ENCODE measurements around the gene ABCC4.

Gene ABCC4

GRCh38 chr13:95025116-95025515 lies 276.1 kb downstream of the ABCC4 start:
- Mint-ChIP-seq H3K4me3 (no peak overlapping the region), H3K4me1 (ENCODE audit: low read depth) (no peaks in the 10 kb centered on the region), H3K9me3 (no peaks in the 10 kb centered on the region), H3K27me3 (ENCODE audit: low read depth) (no peaks in the 10 kb centered on the region), H3K36me3 (ENCODE audit: low read depth) (peaks cover 1% of the 10 kb centered on the region), H3K27ac (no peak overlapping the region)

GRCh38 chr13:95023405-95023804 lies 277.8 kb downstream of the ABCC4 start:
- no peaks in the 10 kb centered on the region for H3K27me3 Mint-ChIP-seq (ENCODE audit: low read depth)
- H3K36me3 Mint-ChIP-seq (ENCODE audit: low read depth) = peaks cover 1% of the 10 kb centered on the region

GRCh38 chr13:95020298-95020987 lies 280.8 kb downstream of the ABCC4 start:
- no peak overlapping the region for H3K27ac Mint-ChIP-seq
- H3K36me3 Mint-ChIP-seq (ENCODE audit: low read depth) = no peaks in the 10 kb centered on the region
- H3K4me1 Mint-ChIP-seq (ENCODE audit: low read depth) = no peaks in the 10 kb centered on the region
- H3K4me3 Mint-ChIP-seq = no peak overlapping the region
- H3K27me3 Mint-ChIP-seq (ENCODE audit: low read depth) = no peaks in the 10 kb centered on the region
- H3K9me3 Mint-ChIP-seq = no peaks in the 10 kb centered on the region

More at GRCh38 chr13:95023405-95023804, 277.8 kb downstream of the ABCC4 start:
- Mint-ChIP-seq H3K4me3 (no peak overlapping the region), H3K27ac (no peak overlapping the region), H3K9me3 (no peaks in the 10 kb centered on the region), H3K4me1 (ENCODE audit: low read depth) (no peaks in the 10 kb centered on the region)

GRCh38 chr13:95019886-95020285 lies 281.4 kb downstream of the ABCC4 start:
- H3K4me1 Mint-ChIP-seq (ENCODE audit: low read depth) = no peaks in the 10 kb centered on the region
- H3K27me3 Mint-ChIP-seq (ENCODE audit: low read depth) = no peaks in the 10 kb centered on the region

GRCh38 chr13:95007322-95007721 lies 293.9 kb downstream of the ABCC4 start:
- Mint-ChIP-seq H3K27ac (no peak overlapping the region), H3K4me3 (no peak overlapping the region), H3K27me3 (ENCODE audit: low read depth) (peaks cover 21% of the 10 kb centered on the region), H3K36me3 (ENCODE audit: low read depth) (no peaks in the 10 kb centered on the region), H3K4me1 (ENCODE audit: low read depth) (no peaks in the 10 kb centered on the region), H3K9me3 (no peaks in the 10 kb centered on the region)

More at GRCh38 chr13:95019886-95020285, 281.4 kb downstream of the ABCC4 start:
- no peak overlapping the region for H3K27ac Mint-ChIP-seq
- no peaks in the 10 kb centered on the region for H3K9me3 Mint-ChIP-seq
- no peak overlapping the region for H3K4me3 Mint-ChIP-seq
- H3K36me3 Mint-ChIP-seq (ENCODE audit: low read depth) = no peaks in the 10 kb centered on the region

- H3K9me3 Mint-ChIP-seq = no peaks in the 10 kb centered on the region
- no peak overlapping the region for H3K27ac Mint-ChIP-seq
- H3K36me3 Mint-ChIP-seq (ENCODE audit: low read depth) = no peaks in the 10 kb centered on the region
- no peaks in the 10 kb centered on the region for H3K4me1 Mint-ChIP-seq (ENCODE audit: low read depth)
- peaks cover 36% of the 10 kb centered on the region for H3K27me3 Mint-ChIP-seq (ENCODE audit: low read depth)
- H3K4me3 Mint-ChIP-seq = no peak overlapping the region
These were observed 296.0 kb downstream of the ABCC4 start for GRCh38 chr13:95005300-95005699.

DNA sequence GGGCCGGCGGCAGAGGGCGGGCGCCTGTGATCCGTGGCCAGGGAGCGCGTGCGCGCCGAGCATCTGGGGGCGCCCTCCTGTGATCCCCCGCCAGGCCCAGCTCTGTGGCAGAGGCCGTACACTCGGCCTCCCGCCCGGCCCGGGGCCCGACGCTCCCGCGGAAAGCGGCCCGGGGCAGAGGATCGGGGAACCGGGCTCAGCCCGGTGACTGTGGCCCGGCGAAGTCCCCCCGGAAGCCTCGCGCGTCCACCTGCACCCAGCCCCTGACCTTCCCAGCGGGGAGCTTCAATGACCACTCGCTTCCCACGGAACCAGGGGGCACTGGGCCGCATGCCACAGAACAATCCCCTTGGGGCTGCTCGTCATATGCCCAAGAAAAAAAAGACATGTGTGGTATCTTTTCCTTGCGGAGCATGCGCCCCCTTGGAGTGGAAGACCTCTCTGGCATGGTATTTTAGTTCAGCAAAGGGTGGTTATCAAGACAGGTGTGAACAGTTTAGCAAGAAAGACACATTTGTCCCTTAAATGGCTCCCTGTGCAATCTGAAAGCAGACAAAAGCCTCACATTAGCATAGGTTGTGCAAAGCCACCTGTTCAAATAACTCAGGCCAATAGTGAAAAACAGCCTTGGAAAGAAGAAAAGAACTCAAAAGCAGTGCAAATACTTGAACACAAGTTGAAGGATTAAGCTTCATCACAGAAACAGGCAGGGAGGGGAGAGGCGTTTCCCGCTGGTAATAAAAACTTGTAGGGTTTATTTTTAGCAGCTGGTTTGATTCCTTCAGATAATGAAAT lies 298.0 kb downstream of the ABCC4 start:
- no peaks in the 10 kb centered on the region for H3K4me1 Mint-ChIP-seq (ENCODE audit: low read depth)
- H3K36me3 Mint-ChIP-seq (ENCODE audit: low read depth) = no peaks in the 10 kb centered on the region
- H3K27me3 Mint-ChIP-seq (ENCODE audit: low read depth) = peaks cover 45% of the 10 kb centered on the region
- H3K4me3 Mint-ChIP-seq = no peak overlapping the region
- no peak overlapping the region for H3K27ac Mint-ChIP-seq
- no peaks in the 10 kb centered on the region for H3K9me3 Mint-ChIP-seq

GRCh38 chr13:95002126-95002525 lies 299.1 kb downstream of the ABCC4 start:
- Mint-ChIP-seq H3K27me3 (ENCODE audit: low read depth) (peaks cover 47% of the 10 kb centered on the region), H3K36me3 (ENCODE audit: low read depth) (no peaks in the 10 kb centered on the region), H3K4me3 (no peak overlapping the region)

DNA sequence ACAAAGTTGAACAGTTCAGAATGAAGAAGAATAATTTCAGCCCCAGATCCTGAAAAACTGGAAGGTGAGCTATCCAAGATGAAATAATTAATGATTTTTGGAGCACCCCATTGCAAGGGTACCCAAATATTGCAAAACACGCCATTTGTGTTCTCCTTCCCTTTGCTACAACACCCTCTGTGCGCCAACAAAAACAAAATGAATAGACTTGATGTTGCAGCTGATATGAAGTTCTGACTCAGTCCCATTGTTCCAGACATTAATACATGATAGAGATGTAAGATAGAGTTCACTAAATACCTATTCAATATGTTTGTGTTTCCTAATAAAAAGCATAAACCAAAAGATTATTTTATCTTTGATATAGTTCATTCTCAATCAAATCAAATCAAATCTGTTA lies 301.4 kb downstream of the ABCC4 start:
- peaks cover 41% of the 10 kb centered on the region for H3K27me3 Mint-ChIP-seq (ENCODE audit: low read depth)
- H3K27ac Mint-ChIP-seq = no peak overlapping the region
- no peaks in the 10 kb centered on the region for H3K36me3 Mint-ChIP-seq (ENCODE audit: low read depth)
- no peaks in the 10 kb centered on the region for H3K9me3 Mint-ChIP-seq
- H3K4me3 Mint-ChIP-seq = no peak overlapping the region
- H3K4me1 Mint-ChIP-seq (ENCODE audit: low read depth) = no peaks in the 10 kb centered on the region

More at GRCh38 chr13:95002126-95002525, 299.1 kb downstream of the ABCC4 start:
- Mint-ChIP-seq H3K27ac (no peak overlapping the region), H3K4me1 (ENCODE audit: low read depth) (no peaks in the 10 kb centered on the region), H3K9me3 (no peaks in the 10 kb centered on the region)

- Mint-ChIP-seq H3K27ac (no peak overlapping the region), H3K36me3 (ENCODE audit: low read depth) (no peaks in the 10 kb centered on the region), H3K4me3 (no peak overlapping the region), H3K27me3 (ENCODE audit: low read depth) (peaks cover 28% of the 10 kb centered on the region), H3K9me3 (no peaks in the 10 kb centered on the region), H3K4me1 (ENCODE audit: low read depth) (no peaks in the 10 kb centered on the region)
These were observed 304.1 kb downstream of the ABCC4 start for GRCh38 chr13:94997126-94997525.

DNA sequence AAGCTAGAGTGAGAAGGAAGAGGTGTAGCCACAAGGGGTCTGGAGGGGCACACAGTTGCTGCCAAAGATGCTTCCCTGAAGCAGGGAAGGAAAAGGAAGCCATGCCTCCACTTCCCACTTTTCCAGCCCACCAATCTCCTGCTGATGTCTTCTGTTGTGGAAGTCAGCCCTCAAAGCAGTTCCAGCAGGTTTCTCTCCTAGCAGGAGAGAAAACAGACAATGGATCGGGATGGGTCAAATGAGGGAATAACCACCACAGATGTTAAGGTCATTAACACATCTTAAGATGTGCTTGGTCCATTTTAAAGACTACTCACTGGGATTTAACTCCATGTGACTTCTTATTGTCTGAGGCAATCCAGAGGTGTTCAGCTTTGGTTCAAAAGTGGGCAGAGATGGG lies 304.8 kb downstream of the ABCC4 start:
- no peaks in the 10 kb centered on the region for H3K9me3 Mint-ChIP-seq
- no peaks in the 10 kb centered on the region for H3K4me1 Mint-ChIP-seq (ENCODE audit: low read depth)
- H3K27me3 Mint-ChIP-seq (ENCODE audit: low read depth) = peaks cover 21% of the 10 kb centered on the region
- H3K27ac Mint-ChIP-seq = no peak overlapping the region
- H3K36me3 Mint-ChIP-seq (ENCODE audit: low read depth) = no peaks in the 10 kb centered on the region
- H3K4me3 Mint-ChIP-seq = no peak overlapping the region

DNA sequence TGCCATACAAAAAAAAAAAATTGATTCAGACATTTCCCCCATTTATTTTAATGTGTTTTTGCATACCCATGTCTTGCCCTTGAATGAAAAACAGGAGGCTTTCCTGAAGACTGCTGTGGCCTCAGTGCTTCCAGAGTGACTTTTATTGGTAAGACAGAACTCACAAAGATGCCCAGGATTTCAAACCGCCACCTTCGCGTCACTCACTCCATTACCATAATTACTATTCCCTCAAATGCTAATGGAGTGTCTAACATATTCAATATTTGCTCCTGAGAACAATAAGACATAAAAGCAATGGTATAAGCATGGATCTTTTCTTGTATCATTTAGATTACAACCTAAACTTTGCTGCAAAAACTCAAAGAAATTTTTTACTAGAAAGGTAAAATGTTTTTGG lies 306.7 kb downstream of the ABCC4 start:
- Mint-ChIP-seq H3K36me3 (ENCODE audit: low read depth) (no peaks in the 10 kb centered on the region), H3K9me3 (no peaks in the 10 kb centered on the region), H3K27me3 (ENCODE audit: low read depth) (peaks cover 14% of the 10 kb centered on the region), H3K27ac (no peak overlapping the region), H3K4me1 (ENCODE audit: low read depth) (no peaks in the 10 kb centered on the region), H3K4me3 (no peak overlapping the region)

GRCh38 chr13:94993616-94994015 lies 307.6 kb downstream of the ABCC4 start:
- Mint-ChIP-seq H3K4me3 (no peak overlapping the region), H3K36me3 (ENCODE audit: low read depth) (no peaks in the 10 kb centered on the region), H3K4me1 (ENCODE audit: low read depth) (no peaks in the 10 kb centered on the region), H3K27ac (no peak overlapping the region), H3K9me3 (no peaks in the 10 kb centered on the region), H3K27me3 (ENCODE audit: low read depth) (peaks cover 14% of the 10 kb centered on the region)

DNA sequence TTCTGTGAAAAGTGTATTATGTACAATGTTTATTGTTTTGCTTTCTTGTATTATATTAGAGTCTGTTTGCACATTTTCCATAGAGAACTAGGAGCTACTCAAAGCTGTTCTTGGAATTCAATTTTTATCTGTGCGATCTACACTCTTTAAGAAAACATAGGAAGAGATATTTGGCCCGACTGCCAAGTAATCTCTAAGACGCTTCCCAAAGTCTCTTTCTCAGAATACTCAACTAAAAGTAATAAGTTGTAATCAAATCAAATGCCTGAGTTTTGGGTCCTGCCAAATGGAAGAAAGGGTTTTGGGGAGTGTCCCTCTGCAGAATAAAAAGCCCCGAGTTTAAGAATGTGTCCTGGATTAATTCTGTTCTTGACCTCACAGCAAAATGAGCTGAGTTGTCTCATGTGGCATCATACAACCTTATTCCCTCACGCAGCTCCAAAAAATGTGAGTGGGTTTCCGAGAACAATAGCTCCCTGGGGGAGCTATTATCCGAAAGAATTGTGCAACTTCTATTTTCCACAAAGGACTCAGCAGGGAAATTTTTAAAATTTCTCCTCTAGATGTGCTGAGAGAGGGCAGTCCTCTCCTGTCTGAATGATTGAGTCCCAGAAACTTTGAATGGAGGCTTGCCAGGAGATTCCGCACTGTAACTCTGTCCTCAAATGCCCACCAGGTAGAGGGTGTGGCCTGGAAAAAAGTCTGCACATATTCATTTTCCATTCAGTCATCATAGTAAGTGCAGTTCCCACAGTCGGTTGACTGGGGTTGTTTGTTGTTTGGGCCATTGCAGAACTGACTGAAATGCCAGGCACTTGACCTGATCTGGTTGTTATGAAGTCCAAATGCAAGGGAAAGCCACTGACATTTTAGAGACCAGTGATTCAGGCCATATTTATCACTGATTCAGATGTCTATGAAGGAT lies 309.0 kb downstream of the ABCC4 start:
- no peaks in the 10 kb centered on the region for H3K36me3 Mint-ChIP-seq (ENCODE audit: low read depth)
- peaks cover 8% of the 10 kb centered on the region for H3K27me3 Mint-ChIP-seq (ENCODE audit: low read depth)
- H3K4me3 Mint-ChIP-seq = no peak overlapping the region

More for the DNA sequence above, 309.0 kb downstream of the ABCC4 start:
- no peaks in the 10 kb centered on the region for H3K9me3 Mint-ChIP-seq
- no peaks in the 10 kb centered on the region for H3K4me1 Mint-ChIP-seq (ENCODE audit: low read depth)
- no peak overlapping the region for H3K27ac Mint-ChIP-seq
